Breast epithelium (tissue), 3 donors: Measurements from ENCODE around the gene SHISA5.

Source experiments
- POLR2AphosphoS5 ChIP-seq, 3 donors: sonication (generic); formaldehyde crosslinking; IDR thresholded peaks; one replicate each; pipeline ENCODE4 v1.6.1; 2017; ENCODE audit warnings: antibody characterized with exemption in 3 of 3
- TF ChIP-seq, protein P1 (sequence below), 3 donors: fragments of 450-650 bp; IDR thresholded peaks; one replicate each; pipeline ENCODE4 v1.5.1; 2016 to 2017; ENCODE audit warnings: antibody characterized with exemption in 3 of 3, mild to moderate bottlenecking in 3 of 3, moderate library complexity in 3 of 3

DNA sequence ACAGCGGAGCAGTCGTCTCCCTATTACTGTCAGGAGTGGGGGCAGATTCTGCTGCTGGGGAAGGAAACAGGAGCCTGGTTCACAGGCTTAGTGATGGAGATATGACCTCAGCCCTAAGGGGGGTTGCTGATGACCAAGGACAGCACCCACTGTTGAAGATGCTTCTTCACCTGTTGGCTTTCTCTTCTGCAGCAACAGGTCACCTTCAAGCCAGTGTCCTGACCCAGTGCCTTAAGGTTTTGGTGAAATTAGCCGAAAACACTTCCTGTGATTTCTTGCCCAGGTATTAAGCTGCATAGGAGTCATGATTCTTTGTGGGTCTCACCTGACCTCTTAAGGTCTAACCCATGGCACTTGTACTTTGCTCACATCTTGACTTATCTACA is 43.5 kb downstream of the SHISA5 start:
- TF ChIP-seq, protein P1, sequence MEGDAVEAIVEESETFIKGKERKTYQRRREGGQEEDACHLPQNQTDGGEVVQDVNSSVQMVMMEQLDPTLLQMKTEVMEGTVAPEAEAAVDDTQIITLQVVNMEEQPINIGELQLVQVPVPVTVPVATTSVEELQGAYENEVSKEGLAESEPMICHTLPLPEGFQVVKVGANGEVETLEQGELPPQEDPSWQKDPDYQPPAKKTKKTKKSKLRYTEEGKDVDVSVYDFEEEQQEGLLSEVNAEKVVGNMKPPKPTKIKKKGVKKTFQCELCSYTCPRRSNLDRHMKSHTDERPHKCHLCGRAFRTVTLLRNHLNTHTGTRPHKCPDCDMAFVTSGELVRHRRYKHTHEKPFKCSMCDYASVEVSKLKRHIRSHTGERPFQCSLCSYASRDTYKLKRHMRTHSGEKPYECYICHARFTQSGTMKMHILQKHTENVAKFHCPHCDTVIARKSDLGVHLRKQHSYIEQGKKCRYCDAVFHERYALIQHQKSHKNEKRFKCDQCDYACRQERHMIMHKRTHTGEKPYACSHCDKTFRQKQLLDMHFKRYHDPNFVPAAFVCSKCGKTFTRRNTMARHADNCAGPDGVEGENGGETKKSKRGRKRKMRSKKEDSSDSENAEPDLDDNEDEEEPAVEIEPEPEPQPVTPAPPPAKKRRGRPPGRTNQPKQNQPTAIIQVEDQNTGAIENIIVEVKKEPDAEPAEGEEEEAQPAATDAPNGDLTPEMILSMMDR (IDR thresholded peaks at IDR 0.05) = no peak
- TF ChIP-seq POLR2AphosphoS5 (IDR thresholded peaks at IDR 0.05) = no peak
